Natural killer cell treated with Interleukin-12 subunit alpha and Interleukin-12 subunit beta and Interleukin-15 and Interleukin-18, amount 100 ng/mL, for 72 hours (primary cell): Measurements from ENCODE around the gene PPP2R2C. TPM values are rescaled to one million over a fixed set of nuclear protein-coding genes. Genes with fewer than 3 reads are reported as not detected.

Experiments
- ATAC-seq, 2 donors: fragments of 150-1000 bp; cut with Tn5 transposase in 1 of 2; sonication (Bioruptor Pico), chemical (Tn5 transposase) in 1 of 2; 2 replicates each; pipeline ENCODE4 v1.10.0; 2021
- DNase-seq: peaks from one replicate; pipeline ENCODE4 v3.0.0; 2022; ENCODE audit warnings: low spot score
- H3K27ac Mint-ChIP-seq, 2 donors: 1 replicate in 1 of 2; 2 replicates in 1 of 2; pipeline ENCODE4 v1.8.0; 2022; ENCODE audit warnings: mixed read lengths in 2 of 2, mild to moderate bottlenecking in 1 of 2, moderate library complexity in 1 of 2
- H3K27me3 Mint-ChIP-seq, 2 donors: 1 replicate in 1 of 2; 2 replicates in 1 of 2; pipeline ENCODE4 v1.8.0; 2022; ENCODE audit warnings: mixed read lengths in 2 of 2
- H3K36me3 Mint-ChIP-seq: one replicate; pipeline ENCODE4 v1.8.0; 2022; ENCODE audit warnings: mixed read lengths
- H3K4me1 Mint-ChIP-seq, 2 donors: 1 replicate in 1 of 2; 2 replicates in 1 of 2; pipeline ENCODE4 v1.8.0; 2022; ENCODE audit warnings: low read depth in 2 of 2, mixed read lengths in 2 of 2, mild to moderate bottlenecking in 1 of 2
- H3K4me3 Mint-ChIP-seq: one replicate; pipeline ENCODE4 v1.8.0; 2022; ENCODE audit warnings: mixed read lengths
- H3K9me3 Mint-ChIP-seq: 2 replicates; pipeline ENCODE4 v1.8.0; 2022; ENCODE audit warnings: mixed read lengths
- total RNA-seq, 2 donors: library from RNA; stranded (reverse); gene quantifications; one replicate each; pipeline ENCODE4 v1.2.3, GENCODE V29; 2022

The PPP2R2C gene
- total RNA-seq, 2 donors from 2014 or later: not detected

GRCh38 chr4:6272863-6273660 lies 199.4 kb downstream of the PPP2R2C start:
- H3K4me3 Mint-ChIP-seq: no peak overlapping the region
- H3K27ac Mint-ChIP-seq: no peak overlapping the region
- H3K36me3 Mint-ChIP-seq: no peaks in the 10 kb centered on the region
- H3K4me1 Mint-ChIP-seq: peaks cover 14% of the 10 kb centered on the region in 2 donors
- no peak for DNase-seq
- H3K9me3 Mint-ChIP-seq: no peaks in the 10 kb centered on the region
- ATAC-seq: no peak
- peaks cover 7 to 13% of the 10 kb centered on the region in 2 donors for H3K27me3 Mint-ChIP-seq

- H3K4me3 Mint-ChIP-seq: peak overlapping the region; percentile 53
- ATAC-seq: no peak
- peaks cover 23% of the 10 kb centered on the region in 2 donors for H3K4me1 Mint-ChIP-seq
- no peaks in the 10 kb centered on the region for H3K36me3 Mint-ChIP-seq
- H3K27ac Mint-ChIP-seq: no peak overlapping the region
- H3K27me3 Mint-ChIP-seq: peaks cover 15 to 24% of the 10 kb centered on the region in 2 donors
- DNase-seq: no peak
- H3K9me3 Mint-ChIP-seq: no peaks in the 10 kb centered on the region
Measured at GRCh38 chr4:6271701-6272465, 200.5 kb downstream of the PPP2R2C start.

- ATAC-seq (no peak), DNase-seq (no peak)
- Mint-ChIP-seq H3K4me3 (peak overlapping the region; percentile 76), H3K36me3 (no peaks in the 10 kb centered on the region), H3K27me3 (peaks cover 17 to 24% of the 10 kb centered on the region in 2 donors), H3K4me1 (peaks cover 23% of the 10 kb centered on the region in 2 donors), H3K27ac (no peak overlapping the region), H3K9me3 (no peaks in the 10 kb centered on the region)
Measured at GRCh38 chr4:6271206-6271605, 201.2 kb downstream of the PPP2R2C start.

GRCh38 chr4:6270636-6271121 lies 201.7 kb downstream of the PPP2R2C start:
- Mint-ChIP-seq H3K27me3 (peaks cover 18 to 24% of the 10 kb centered on the region in 2 donors), H3K4me1 (peaks cover 23% of the 10 kb centered on the region in 2 donors), H3K9me3 (no peaks in the 10 kb centered on the region), H3K4me3 (peak overlapping the region; percentile 76), H3K27ac (no peak overlapping the region), H3K36me3 (no peaks in the 10 kb centered on the region)
- ATAC-seq (no peak), DNase-seq (no peak)

Other genes with a start within 250 kb of the PPP2R2C start
- gene WFS1, start 202.8 kb downstream of the PPP2R2C start, total RNA-seq: 1 to 10 TPM; 3.1 to 7.4 TPM
- 10 to 100 TPM; 23.8 to 30.7 TPM for gene MAN2B2, start 102.6 kb upstream of the PPP2R2C start, total RNA-seq
- gene MRFAP1, start 168.1 kb upstream of the PPP2R2C start, total RNA-seq: 100 to 1,000 TPM; 102 to 123 TPM
- 1 to 10 TPM; 4.5 to 5.1 TPM for gene S100P, start 221.3 kb upstream of the PPP2R2C start, total RNA-seq
- 10 to 100 TPM; 44.0 to 55.1 TPM for gene MRFAP1L1, start 237.3 kb upstream of the PPP2R2C start, total RNA-seq
- gene BLOC1S4, start 243.6 kb upstream of the PPP2R2C start, total RNA-seq: 10 to 100 TPM; 15.9 to 16.7 TPM